A549 (cell line): Measurements from ENCODE around the gene RPL41. TPM values are rescaled to one million over a fixed set of nuclear protein-coding genes. Genes with fewer than 3 reads are reported as not detected.

ENCODE experiments used
- ATAC-seq, 2 experiments: fragments of 200-7000 bp in 1 of 2; fragments of >200 bp in 1 of 2; cut with Nextera tagmentation in 1 of 2; cut with Tn5 transposase in 1 of 2; 3 replicates each; pipeline versions ENCODE4 v1.8.0 to v1.9.1; 2018 to 2020; ENCODE audit warnings: mild to moderate bottlenecking in 1 of 2, moderate library complexity in 1 of 2
- CTCF ChIA-PET: fragments of 300-600 bp; sonication (Branson Sonifier 250); formaldehyde crosslinking; extraction: SDS; loops from one replicate; lab custom pipeline; 2021; ENCODE audit warnings: antibody characterized with exemption, inconsistent platforms; lab: Yijun Ruan, JAX
- POLR2A ChIA-PET: fragments of 350-600 bp; formaldehyde crosslinking; extraction: SDS; loops from one replicate; lab custom pipeline; 2021; ENCODE audit warnings: antibody characterized with exemption, inconsistent platforms; lab: Yijun Ruan, JAX
- DNase-seq, 2 experiments: peaks; one replicate each; pipeline versions ENCODE4 v3.0.0 to v3.0.0-alpha.2; 2011 to 2016; ENCODE audit warnings: low read depth in 1 of 2, low spot score in 1 of 2
- FAIRE-seq: peaks from 2 replicates; lab custom pipeline; 2011; peaks lifted over from hg19 to GRCh38; lab: Jason Lieb, UNC
- H3K27ac ChIP-seq, 2 experiments: fragments of >200 bp; sonication (Bioruptor Twin); formaldehyde crosslinking; 3 replicates each; pipeline ENCODE4 v1.5.1; 2016 to 2017
- H3K4me1 ChIP-seq: fragments of >200 bp; sonication (Bioruptor Twin); formaldehyde crosslinking; 3 replicates; pipeline ENCODE4 v1.6.1; 2016
- H3K4me2 ChIP-seq: fragments of >200 bp; sonication (Bioruptor Twin); formaldehyde crosslinking; 3 replicates; pipeline ENCODE4 v1.6.1; 2016
- H3K4me3 ChIP-seq: fragments of >200 bp; sonication (Bioruptor Twin); formaldehyde crosslinking; 3 replicates; pipeline ENCODE4 v1.5.1; 2016
- H3K9me3 ChIP-seq: fragments of >200 bp; sonication (Bioruptor Twin); formaldehyde crosslinking; 3 replicates; pipeline ENCODE4 v1.6.1; 2016
- BHLHE40 ChIP-seq: IDR thresholded peaks from 2 replicates; pipeline ENCODE4 v1.6.1; 2012; ENCODE audit warnings: low read depth, low read length, inconsistent platforms
- CEBPB ChIP-seq, 2 experiments: fragments of >200 bp in 1 of 2; sonication (Bioruptor Twin) in 1 of 2; formaldehyde crosslinking in 1 of 2; IDR thresholded peaks; 2 replicates each; pipeline ENCODE4 v1.6.1; 2012 to 2016
- CHD2 ChIP-seq: fragments of 150-350 bp; IDR thresholded peaks from 2 replicates; pipeline ENCODE4 v1.6.1; 2014; ENCODE audit warnings: low read length; ENCODE audit not compliant: partially characterized antibody
- CHD4 ChIP-seq: fragments of 200-600 bp; sonication (generic); IDR thresholded peaks from 2 replicates; pipeline ENCODE4 v1.6.1; 2016; ENCODE audit warnings: antibody characterized with exemption, mild to moderate bottlenecking, borderline replicate concordance
- E2F6 ChIP-seq: IDR thresholded peaks from 2 replicates; pipeline ENCODE4 v1.6.1; 2012; ENCODE audit warnings: low read depth, borderline replicate concordance
- EHF ChIP-seq: fragments of 250-450 bp; sonication (Bioruptor Pico); IDR thresholded peaks from 2 replicates; pipeline ENCODE4 v1.5.0; 2020; ENCODE audit warnings: mild to moderate bottlenecking
- EHMT2 ChIP-seq: fragments of 200-600 bp; sonication (generic); IDR thresholded peaks from 2 replicates; pipeline ENCODE4 v1.6.1; 2016; ENCODE audit warnings: antibody characterized with exemption, low read depth, mild to moderate bottlenecking, moderate library complexity
- ESRRA ChIP-seq: fragments of 150-350 bp; IDR thresholded peaks from 2 replicates; pipeline ENCODE4 v1.6.1; 2014; ENCODE audit warnings: mild to moderate bottlenecking, low read length, borderline replicate concordance
- FOSB ChIP-seq: fragments of 250-450 bp; sonication (Bioruptor Pico); IDR thresholded peaks from 2 replicates; pipeline ENCODE4 v1.5.0; 2020; ENCODE audit warnings: mild to moderate bottlenecking, moderate library complexity
- GATA3 ChIP-seq: IDR thresholded peaks from 2 replicates; pipeline ENCODE4 v1.6.1; 2012; ENCODE audit warnings: borderline replicate concordance
- HEYL ChIP-seq: fragments of 250-450 bp; sonication (Bioruptor Pico); IDR thresholded peaks from 2 replicates; pipeline ENCODE4 v1.8.0; 2021; ENCODE audit warnings: mild to moderate bottlenecking, moderate library complexity
- HOXA7 ChIP-seq: fragments of 250-450 bp; sonication (Bioruptor Pico); IDR thresholded peaks from 2 replicates; pipeline ENCODE4 v1.5.0; 2020; ENCODE audit warnings: mild to moderate bottlenecking, moderate library complexity
- JUN ChIP-seq, 2 experiments: fragments of >200 bp; sonication (Bioruptor Twin); formaldehyde crosslinking; IDR thresholded peaks; 2 replicates in 1 of 2; 3 replicates in 1 of 2; pipeline ENCODE4 v1.6.1; 2016 to 2017
- KDM5A ChIP-seq: fragments of 200-600 bp; sonication (generic); IDR thresholded peaks from 2 replicates; pipeline ENCODE4 v1.6.1; 2016; ENCODE audit warnings: antibody characterized with exemption, mild to moderate bottlenecking
- NR3C1 ChIP-seq: fragments of >200 bp; sonication (Bioruptor Twin); formaldehyde crosslinking; IDR thresholded peaks from 3 replicates; pipeline ENCODE4 v1.6.1; 2017
- PBX3 ChIP-seq: IDR thresholded peaks from 2 replicates; pipeline ENCODE4 v1.6.1; 2012
- PHF8 ChIP-seq: fragments of 200-600 bp; sonication (generic); IDR thresholded peaks from 2 replicates; pipeline ENCODE4 v1.6.1; 2016; ENCODE audit warnings: low read depth, mild to moderate bottlenecking, antibody characterized with exemption, moderate library complexity, borderline replicate concordance
- POLR2A ChIP-seq: IDR thresholded peaks from 2 replicates; pipeline ENCODE4 v1.6.1; 2012; ENCODE audit warnings: mild to moderate bottlenecking, low read length
- POLR2AphosphoS2 ChIP-seq: conservative IDR thresholded peaks from 2 replicates; pipeline ENCODE4 v1.6.1; 2012; ENCODE audit warnings: low read length, improper control_type of control experiment, inconsistent platforms
- RAD21 ChIP-seq, 2 experiments: fragments of >200 bp in 1 of 2; sonication (Bioruptor Twin) in 1 of 2; formaldehyde crosslinking in 1 of 2; IDR thresholded peaks in 1 of 2; conservative IDR thresholded peaks in 1 of 2; 2 replicates in 1 of 2; 3 replicates in 1 of 2; pipeline ENCODE4 v1.6.1; 2012 to 2018; ENCODE audit warnings: inconsistent platforms in 1 of 2
- RARB ChIP-seq: fragments of 250-450 bp; sonication (Bioruptor Pico); IDR thresholded peaks from 2 replicates; pipeline ENCODE4 v1.8.0; 2021; ENCODE audit warnings: mild to moderate bottlenecking, moderate library complexity
- RFX5 ChIP-seq: fragments of 450-650 bp; IDR thresholded peaks from 2 replicates; pipeline ENCODE4 v1.7.1; 2014; ENCODE audit warnings: antibody characterized with exemption, mild to moderate bottlenecking, moderate library complexity
- TFCP2L1 ChIP-seq: fragments of 250-450 bp; sonication (Bioruptor Pico); IDR thresholded peaks from 2 replicates; pipeline ENCODE4 v1.5.0; 2021; ENCODE audit warnings: mild to moderate bottlenecking
- ZSCAN20 ChIP-seq: fragments of 250-450 bp; sonication (Bioruptor Pico); IDR thresholded peaks from 2 replicates; pipeline ENCODE4 v1.8.0; 2022; ENCODE audit warnings: mild to moderate bottlenecking, moderate library complexity
- WGBS: methylation state at CpG from one replicate; pipeline ENCODE4 v1.1.6; 2017; ENCODE audit errors: missing lambda C conversion rate; 5-methylcytosine and 5-hydroxymethylcytosine counted together
- polyA plus RNA-seq, 4 experiments: library from polyadenylated mRNA; depleted of rRNA in 3 of 4; stranded (reverse); fragments of >200 nt; fragmentation: RNase III in 1 of 4; extraction: RNeasy Plus Mini Kit Qiagen cat#74134 plus additional on column Dnase treatment in 1 of 4; gene quantifications; 2 replicates in 3 of 4; 3 replicates in 1 of 4; pipeline ENCODE4 v1.2.3, GENCODE V29; 2011 to 2017
- TF ChIP-seq, protein P1 (sequence below): IDR thresholded peaks from 2 replicates; pipeline ENCODE4 v1.6.1; 2012
- TF ChIP-seq, protein P2 (sequence below): fragments of 250-450 bp; sonication (Bioruptor Pico); IDR thresholded peaks from 2 replicates; pipeline ENCODE4 v1.5.0; 2020; ENCODE audit warnings: low read depth, mild to moderate bottlenecking, moderate library complexity
- TF ChIP-seq, protein P3 (sequence below): fragments of >200 bp; sonication (Bioruptor Twin); formaldehyde crosslinking; IDR thresholded peaks from 3 replicates; pipeline ENCODE4 v1.5.1; 2016

Gene RPL41
- polyA plus RNA-seq, 2 of the 4 experiments (the other 2 are of a cell fraction): 8,804 to 9,351 TPM

GRCh38 chr12:56161690-56162351, 45.4 kb downstream of the RPL41 start (continued):
- no peak for TF ChIP-seq RFX5
- TF ChIP-seq EHF (CRISPR knock-in tag): no peak
- TF ChIP-seq, protein P1, sequence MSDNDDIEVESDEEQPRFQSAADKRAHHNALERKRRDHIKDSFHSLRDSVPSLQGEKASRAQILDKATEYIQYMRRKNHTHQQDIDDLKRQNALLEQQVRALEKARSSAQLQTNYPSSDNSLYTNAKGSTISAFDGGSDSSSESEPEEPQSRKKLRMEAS: no peak
- TF ChIP-seq JUN (IDR thresholded peaks at IDR 0.05): peak in 1 of 2 experiments; percentile 19; a peak in 1 of 5 replicates
- TF ChIP-seq BHLHE40: no peak
- TF ChIP-seq RARB (CRISPR knock-in tag): no peak
- no peak; the same call in 1 of the 2 replicates for TF ChIP-seq PBX3
- TF ChIP-seq FOSB (CRISPR knock-in tag): no peak
- no peak for TF ChIP-seq TFCP2L1 (CRISPR knock-in tag)
- TF ChIP-seq EHMT2: no peak
- no peak for TF ChIP-seq RAD21 (conservative IDR thresholded peaks at IDR 0.05 in 1 of 2, IDR thresholded peaks at IDR 0.05 in 1 of 2)
- no peak for TF ChIP-seq NR3C1
- TF ChIP-seq HOXA7 (CRISPR knock-in tag): peak; percentile 27; the same call in 1 of the 2 replicates
- TF ChIP-seq, all 56 proteins: peak for 3

DNA sequence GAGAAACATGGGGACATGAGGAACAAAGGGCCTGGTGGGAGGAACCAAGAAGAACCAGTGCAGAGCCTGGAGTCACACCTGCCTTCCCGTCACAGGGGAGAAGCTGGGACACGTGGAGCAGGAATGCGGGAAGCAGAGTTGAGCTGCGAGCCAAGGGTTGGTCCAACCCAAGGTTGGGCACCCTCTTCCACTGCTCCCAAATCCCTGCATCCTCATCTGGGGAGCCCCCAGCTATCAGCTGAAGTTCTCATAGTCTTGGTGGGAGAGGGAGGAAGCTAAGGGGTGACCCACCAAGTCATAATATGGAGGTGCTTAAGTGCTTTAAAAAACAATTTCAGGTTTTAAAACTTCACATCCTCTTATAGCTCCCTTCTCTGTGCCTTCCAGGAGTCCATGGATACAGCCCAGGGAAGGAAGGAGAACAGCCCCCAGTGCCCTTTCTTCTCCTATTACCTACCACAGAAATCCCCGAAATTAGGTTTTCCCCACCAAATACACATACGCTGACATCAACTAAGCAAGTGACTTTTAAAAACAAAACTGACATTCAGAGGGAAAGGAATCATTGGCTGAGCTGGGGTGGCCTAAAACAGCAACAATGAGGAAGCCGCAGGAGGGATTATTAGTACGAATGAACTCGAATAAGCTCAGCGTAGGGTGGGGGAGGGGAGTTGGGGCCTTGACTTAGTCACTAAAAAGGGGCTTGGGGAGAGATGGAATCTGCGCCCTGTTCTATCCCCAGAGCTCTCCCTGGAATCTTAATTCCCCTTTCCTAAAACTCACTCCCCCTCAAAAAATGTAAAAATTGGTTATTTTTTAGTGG, 46.2 kb downstream of the RPL41 start:
- WGBS: 83% methylated on average over 11 of the region's 11 CpGs
- Histone ChIP-seq H3K27ac (no peak overlapping the region), H3K4me1 (peaks cover 27% of the 10 kb centered on the region), H3K9me3 (no peaks in the 10 kb centered on the region), H3K4me3 (no peak overlapping the region), H3K4me2 (no peak overlapping the region)
- FAIRE-seq: no peak
- TF ChIP-seq KDM5A: no peak
- no peak for TF ChIP-seq HEYL (CRISPR knock-in tag)
- peak; percentile 80 for TF ChIP-seq POLR2AphosphoS2
- TF ChIP-seq PBX3: 0 out of 2 replicates have a peak, but pooled peaks have one; percentile 32
- TF ChIP-seq CHD4: no peak
- no peak for TF ChIP-seq ESRRA
- TF ChIP-seq PHF8: no peak
- TF ChIP-seq RARB (CRISPR knock-in tag): no peak
- TF ChIP-seq RAD21 (conservative IDR thresholded peaks at IDR 0.05 in 1 of 2, IDR thresholded peaks at IDR 0.05 in 1 of 2): no peak
- TF ChIP-seq ZSCAN20 (CRISPR knock-in tag): no peak
- no peak for TF ChIP-seq E2F6
- TF ChIP-seq, protein P2, sequence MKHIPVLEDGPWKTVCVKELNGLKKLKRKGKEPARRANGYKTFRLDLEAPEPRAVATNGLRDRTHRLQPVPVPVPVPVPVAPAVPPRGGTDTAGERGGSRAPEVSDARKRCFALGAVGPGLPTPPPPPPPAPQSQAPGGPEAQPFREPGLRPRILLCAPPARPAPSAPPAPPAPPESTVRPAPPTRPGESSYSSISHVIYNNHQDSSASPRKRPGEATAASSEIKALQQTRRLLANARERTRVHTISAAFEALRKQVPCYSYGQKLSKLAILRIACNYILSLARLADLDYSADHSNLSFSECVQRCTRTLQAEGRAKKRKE (CRISPR knock-in tag): no peak
- TF ChIP-seq FOSB (CRISPR knock-in tag): peak; percentile 25; the same call in 1 of the 2 replicates
- no peak for TF ChIP-seq EHMT2
- no peak for TF ChIP-seq CHD2
- no peak for TF ChIP-seq CEBPB (IDR thresholded peaks at IDR 0.05)
- TF ChIP-seq POLR2A: no peak
- TF ChIP-seq, protein P3, sequence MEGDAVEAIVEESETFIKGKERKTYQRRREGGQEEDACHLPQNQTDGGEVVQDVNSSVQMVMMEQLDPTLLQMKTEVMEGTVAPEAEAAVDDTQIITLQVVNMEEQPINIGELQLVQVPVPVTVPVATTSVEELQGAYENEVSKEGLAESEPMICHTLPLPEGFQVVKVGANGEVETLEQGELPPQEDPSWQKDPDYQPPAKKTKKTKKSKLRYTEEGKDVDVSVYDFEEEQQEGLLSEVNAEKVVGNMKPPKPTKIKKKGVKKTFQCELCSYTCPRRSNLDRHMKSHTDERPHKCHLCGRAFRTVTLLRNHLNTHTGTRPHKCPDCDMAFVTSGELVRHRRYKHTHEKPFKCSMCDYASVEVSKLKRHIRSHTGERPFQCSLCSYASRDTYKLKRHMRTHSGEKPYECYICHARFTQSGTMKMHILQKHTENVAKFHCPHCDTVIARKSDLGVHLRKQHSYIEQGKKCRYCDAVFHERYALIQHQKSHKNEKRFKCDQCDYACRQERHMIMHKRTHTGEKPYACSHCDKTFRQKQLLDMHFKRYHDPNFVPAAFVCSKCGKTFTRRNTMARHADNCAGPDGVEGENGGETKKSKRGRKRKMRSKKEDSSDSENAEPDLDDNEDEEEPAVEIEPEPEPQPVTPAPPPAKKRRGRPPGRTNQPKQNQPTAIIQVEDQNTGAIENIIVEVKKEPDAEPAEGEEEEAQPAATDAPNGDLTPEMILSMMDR: no peak
- peak; percentile 21; the same call in 1 of the 2 replicates for TF ChIP-seq HOXA7 (CRISPR knock-in tag)
- no peak for TF ChIP-seq NR3C1
- no peak for TF ChIP-seq GATA3
- TF ChIP-seq JUN (IDR thresholded peaks at IDR 0.05): 0 out of 5 replicates have a peak, but pooled peaks have one; percentile 0 to 10
- no peak for DNase-seq
- ChIA-PET POLR2A (interaction anchor here (0.6 to 0.9 kb wide), 3 partner anchors 11 to 85 kb away, joined by 3 to 4 read pairs (median 4); partner anchors contain the start of gene ESYT1), CTCF (interaction anchor here (0.6 to 10.2 kb wide), 11 partner anchors 13 to 1877 kb away, joined by 3 to 98 read pairs (median 4); partner anchors contain the start of genes ANKRD52, ESYT1, SMARCC2 and ZC3H10)
- no peak for ATAC-seq
